ENCODE results near the gene LRRC34. TPM values are rescaled to one million over a fixed set of nuclear protein-coding genes. Genes with fewer than 3 reads are reported as not detected.
A peak's percentile ranks its signal among the peaks of the same experiment; 100 is the strongest.

The LRRC34 gene
- total RNA-seq, 1 experiment from 2014 or later, result 1.8 TPM

- CTCF ChIA-PET, result no interaction called here
- no peaks in the 10 kb centered on the region for H3K27me3 ChIP-seq (ENCODE audit: low read length)
- TF ChIP-seq EZH2 (IDR thresholded peaks at IDR 0.05; ENCODE audit: low read length, unreplicated experiment) (no peak), CTCF (conservative IDR thresholded peaks at IDR 0.05; ENCODE audit: low read depth, low read length) (no peak), EZH2phosphoT487 (IDR thresholded peaks at IDR 0.05; ENCODE audit: borderline replicate concordance, low read length) (no peak)
- H2AFZ ChIP-seq (ENCODE audit: low read length), result no peak overlapping the region
- no peaks in the 10 kb centered on the region for H3F3A ChIP-seq (ENCODE audit: low read length, unreplicated experiment)
- DNase-seq (no peak), ATAC-seq (no peak)
- no peaks in the 10 kb centered on the region for H3K9me3 ChIP-seq (ENCODE audit: low read length)
- H4K20me1 ChIP-seq (ENCODE audit: low read length), result no peaks in the 10 kb centered on the region
- POLR2A ChIA-PET (ENCODE audit: unreplicated experiment), result no interaction called here
- BruUV-seq (replicated peaks), result no TSS peak
- H3K9ac ChIP-seq (ENCODE audit: low read length), result no peak overlapping the region
- no peaks in the 10 kb centered on the region for H3K79me2 ChIP-seq (ENCODE audit: low read length)
- no peaks in the 10 kb centered on the region for H3K9me2 ChIP-seq (replicated peaks; ENCODE audit: low read length)
- H3K27ac ChIP-seq (ENCODE audit: low read length), result no peak overlapping the region
- no peak overlapping the region for H3K4me2 ChIP-seq (ENCODE audit: low read length)
- H3K4me3 ChIP-seq (ENCODE audit: low read length), result no peak overlapping the region
- H3K4me1 ChIP-seq (ENCODE audit: insufficient read depth, low read length), result no peaks in the 10 kb centered on the region
- no peaks in the 10 kb centered on the region for H3K36me3 ChIP-seq (ENCODE audit: low read depth, low read length)
- intact Hi-C loops (cut with micrococcal nuclease), result no loop called here
These were observed 8.0 kb downstream of the LRRC34 start for GRCh38 chr3:169804681-169805080.

DNA sequence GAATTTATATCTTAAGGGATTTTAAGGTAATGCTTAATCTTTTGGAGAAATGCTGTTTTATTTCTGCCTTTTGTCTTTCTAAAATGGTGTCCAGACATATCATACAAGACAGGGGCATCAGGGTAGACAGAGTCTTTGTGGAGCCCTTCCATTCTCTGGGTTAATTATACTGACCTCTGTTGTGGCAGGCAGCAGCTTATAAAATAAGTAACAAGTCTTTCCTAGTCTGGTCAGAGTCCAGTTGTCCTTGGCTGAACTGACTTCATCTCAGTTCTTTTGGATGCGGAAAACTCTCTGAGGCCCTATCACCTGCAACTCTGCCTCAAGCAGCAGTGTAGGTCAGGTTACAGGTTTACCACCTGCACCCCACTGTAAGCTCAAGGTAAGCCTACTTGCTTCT, 20.3 kb downstream of the LRRC34 start:
- Histone ChIP-seq H3K9ac (ENCODE audit: low read length) (no peak overlapping the region), H3K9me3 (ENCODE audit: low read length) (no peaks in the 10 kb centered on the region), H3K4me2 (ENCODE audit: low read length) (no peak overlapping the region), H3K4me1 (ENCODE audit: insufficient read depth, low read length) (no peaks in the 10 kb centered on the region), H3K4me3 (ENCODE audit: low read length) (no peak overlapping the region), H3K27me3 (ENCODE audit: low read length) (no peaks in the 10 kb centered on the region), H4K20me1 (ENCODE audit: low read length) (no peaks in the 10 kb centered on the region), H3F3A (ENCODE audit: low read length, unreplicated experiment) (no peaks in the 10 kb centered on the region), H2AFZ (ENCODE audit: low read length) (no peak overlapping the region), H3K36me3 (ENCODE audit: low read depth, low read length) (peaks cover 22% of the 10 kb centered on the region), H3K27ac (ENCODE audit: low read length) (no peak overlapping the region), H3K79me2 (ENCODE audit: low read length) (no peaks in the 10 kb centered on the region), H3K9me2 (replicated peaks; ENCODE audit: low read length) (no peaks in the 10 kb centered on the region)
- ChIA-PET POLR2A (ENCODE audit: unreplicated experiment) (no interaction called here), CTCF (no interaction called here)
- TF ChIP-seq CTCF (conservative IDR thresholded peaks at IDR 0.05; ENCODE audit: low read depth, low read length), result no peak
- intact Hi-C loops (cut with micrococcal nuclease), result loop anchor here (10.0 kb wide), 1 partner anchor 192 kb away; no protein-coding TSS in a partner anchor
- DNase-seq (no peak), ATAC-seq (no peak)
- BruUV-seq (replicated peaks), result no TSS peak

GRCh38 chr3:169790687-169791429, 21.8 kb downstream of the LRRC34 start:
- no peak overlapping the region for H2AFZ ChIP-seq (ENCODE audit: low read length)
- H3K27me3 ChIP-seq (ENCODE audit: low read length), result no peaks in the 10 kb centered on the region
- H3K9me3 ChIP-seq (ENCODE audit: low read length), result no peaks in the 10 kb centered on the region
- DNase-seq (peak; percentile 44), ATAC-seq (peak; percentile 24; the same call in 1 of the 2 replicates)
- no peaks in the 10 kb centered on the region for H4K20me1 ChIP-seq (ENCODE audit: low read length)
- POLR2A ChIA-PET (ENCODE audit: unreplicated experiment), result no interaction called here
- H3K4me3 ChIP-seq (ENCODE audit: low read length), result no peak overlapping the region
- intact Hi-C loops (cut with micrococcal nuclease), result loop anchor here (10.0 kb wide), 1 partner anchor 194 kb away; no protein-coding TSS in a partner anchor
- no peaks in the 10 kb centered on the region for H3K4me1 ChIP-seq (ENCODE audit: insufficient read depth, low read length)
- BruUV-seq (replicated peaks), result no TSS peak
- H3K79me2 ChIP-seq (ENCODE audit: low read length), result no peaks in the 10 kb centered on the region
- H3K27ac ChIP-seq (ENCODE audit: low read length), result no peak overlapping the region
- TF ChIP-seq CTCF (conservative IDR thresholded peaks at IDR 0.05; ENCODE audit: low read depth, low read length) (no peak), EZH2phosphoT487 (IDR thresholded peaks at IDR 0.05; ENCODE audit: borderline replicate concordance, low read length) (no peak), EZH2 (IDR thresholded peaks at IDR 0.05; ENCODE audit: low read length, unreplicated experiment) (no peak)
- peaks cover 31% of the 10 kb centered on the region for H3K36me3 ChIP-seq (ENCODE audit: low read depth, low read length)
- H3K9me2 ChIP-seq (replicated peaks; ENCODE audit: low read length), result no peaks in the 10 kb centered on the region
- H3K9ac ChIP-seq (ENCODE audit: low read length), result no peak overlapping the region
- H3K4me2 ChIP-seq (ENCODE audit: low read length), result no peak overlapping the region
- CTCF ChIA-PET, result no interaction called here
- no peaks in the 10 kb centered on the region for H3F3A ChIP-seq (ENCODE audit: low read length, unreplicated experiment)
